Stomach (tissue), 9 donors: ENCODE results near the gene CREB1. TPM values are rescaled to one million over a fixed set of nuclear protein-coding genes. Genes with fewer than 3 reads are reported as not detected.
"Not testable (repeated sequence)": the region's sequence is repeated elsewhere in the genome, so short reads cannot be mapped to it uniquely, and the experiment has no call there.

Experiments
- DNase-seq, 2 donors: peaks; one replicate each; pipeline versions ENCODE4 v3.0.0 to v3.0.0-alpha.2; 2013 to 2019
- H3K27ac ChIP-seq, 5 donors: fragments of 200-600 bp in 4 of 5; sonication (generic) in 4 of 5; one replicate each; pipeline ENCODE4 v1.5.1; 2013 to 2019; ENCODE audit warnings: mild to moderate bottlenecking in 1 of 5, moderate library complexity in 1 of 5
- H3K27me3 ChIP-seq, 3 donors: fragments of 200-600 bp; sonication (generic); one replicate each; pipeline ENCODE4 v1.5.1; 2017 to 2019; ENCODE audit warnings: mixed run types in 1 of 3
- H3K36me3 ChIP-seq, 4 donors: fragments of 200-600 bp; sonication (generic); 1 replicate in 3 of 4; 2 replicates in 1 of 4; pipeline ENCODE4 v1.5.1; 2016 to 2019
- H3K4me1 ChIP-seq, 4 donors: fragments of 200-600 bp; sonication (generic); one replicate each; pipeline ENCODE4 v1.5.1; 2016 to 2019
- H3K4me3 ChIP-seq, 4 donors: fragments of 200-600 bp; sonication (generic) in 3 of 4; one replicate each; pipeline ENCODE4 v1.5.1; 2016 to 2019; ENCODE audit warnings: mild to moderate bottlenecking in 1 of 4
- H3K9me3 ChIP-seq, 4 donors: fragments of 200-600 bp; sonication (generic); one replicate each; pipeline ENCODE4 v1.5.1; 2016 to 2019
- EP300 ChIP-seq: sonication (generic); formaldehyde crosslinking; IDR thresholded peaks from one replicate; pipeline ENCODE4 v1.6.1; 2017; ENCODE audit warnings: antibody characterized with exemption
- POLR2A ChIP-seq, 4 donors: fragments of 450-650 bp; IDR thresholded peaks; one replicate each; pipeline ENCODE4 v1.6.1; 2016; ENCODE audit warnings: antibody characterized with exemption in 4 of 4, control low read depth in 2 of 4, mild to moderate bottlenecking in 1 of 4, moderate library complexity in 1 of 4
- POLR2AphosphoS5 ChIP-seq, 3 donors: sonication (generic); formaldehyde crosslinking; IDR thresholded peaks; one replicate each; pipeline ENCODE4 v1.6.1; 2016; ENCODE audit warnings: antibody characterized with exemption in 3 of 3
- WGBS, 5 donors: extraction: QIAGEN DNeasy Blood & Tissue Kit in 3 of 5; methylation state at CpG; one replicate each; pipeline versions ENCODE4 v1.1.5 to v1.1.7; 2013 to 2018; 5-methylcytosine and 5-hydroxymethylcytosine counted together
- intact Hi-C: fragments of 100-400 bp; cut with DNase I; formaldehyde crosslinking; loops from one replicate; pipeline ENCODE4 v1.15.1; 2023; ENCODE audit warnings: low total_unique reads
- polyA plus RNA-seq, 3 donors: library from polyadenylated mRNA; stranded (reverse); fragments of 200-250 nt; gene quantifications; one replicate each; pipeline ENCODE4 v1.2.3, GENCODE V29; 2013
- total RNA-seq, 5 donors: library from RNA; depleted of rRNA; stranded (reverse); fragments of >200 nt; gene quantifications; one replicate each; pipeline versions ENCODE4 v1.1.0 to v1.2.3, GENCODE V29; 2014 to 2016
- TF ChIP-seq, protein P1 (sequence below), 7 experiments: fragments of 450-650 bp in 4 of 7; fragments of 200-600 bp in 3 of 7; sonication (generic) in 3 of 7; IDR thresholded peaks; one replicate each; pipeline ENCODE4 v1.5.1; 2016 to 2019; ENCODE audit warnings: antibody characterized with exemption in 7 of 7, control low read depth in 2 of 7, mild to moderate bottlenecking in 1 of 7
- donor health status: healthy with polysubstance abuse.
- donor health status: Bipolar disorder and iron deficiency.
- donor health status: healthy.

The CREB1 gene
- total and polyA plus RNA-seq, 8 donors: 5.2 to 58.6 (median 16.3) TPM

DNA sequence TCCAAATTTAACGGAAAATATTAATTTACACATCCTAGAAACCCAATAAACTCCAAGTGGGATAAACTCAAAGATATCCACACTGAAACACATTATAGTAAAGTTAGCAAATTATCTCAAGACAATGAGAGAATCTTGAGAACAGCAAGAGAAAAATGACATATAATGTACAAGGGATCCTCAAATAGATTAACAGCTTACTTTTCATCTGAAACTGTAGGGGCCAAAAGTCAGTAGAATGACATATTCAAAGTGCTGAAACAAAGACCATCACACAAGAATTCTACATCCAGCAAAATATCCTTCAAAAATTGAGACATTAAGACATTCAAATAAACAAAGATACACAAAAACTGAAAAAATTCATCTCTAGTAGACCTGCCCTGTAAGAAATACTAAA is 114.1 kb downstream of the CREB1 start:
- WGBS, 5 donors: 89 to 100% (median 96%) methylated on average over 1 of the region's 1 CpG
- TF ChIP-seq EP300 (no peak), POLR2AphosphoS5 (IDR thresholded peaks at IDR 0.05) (no peak), POLR2A (IDR thresholded peaks at IDR 0.05) (no peak)
- TF ChIP-seq, protein P1, sequence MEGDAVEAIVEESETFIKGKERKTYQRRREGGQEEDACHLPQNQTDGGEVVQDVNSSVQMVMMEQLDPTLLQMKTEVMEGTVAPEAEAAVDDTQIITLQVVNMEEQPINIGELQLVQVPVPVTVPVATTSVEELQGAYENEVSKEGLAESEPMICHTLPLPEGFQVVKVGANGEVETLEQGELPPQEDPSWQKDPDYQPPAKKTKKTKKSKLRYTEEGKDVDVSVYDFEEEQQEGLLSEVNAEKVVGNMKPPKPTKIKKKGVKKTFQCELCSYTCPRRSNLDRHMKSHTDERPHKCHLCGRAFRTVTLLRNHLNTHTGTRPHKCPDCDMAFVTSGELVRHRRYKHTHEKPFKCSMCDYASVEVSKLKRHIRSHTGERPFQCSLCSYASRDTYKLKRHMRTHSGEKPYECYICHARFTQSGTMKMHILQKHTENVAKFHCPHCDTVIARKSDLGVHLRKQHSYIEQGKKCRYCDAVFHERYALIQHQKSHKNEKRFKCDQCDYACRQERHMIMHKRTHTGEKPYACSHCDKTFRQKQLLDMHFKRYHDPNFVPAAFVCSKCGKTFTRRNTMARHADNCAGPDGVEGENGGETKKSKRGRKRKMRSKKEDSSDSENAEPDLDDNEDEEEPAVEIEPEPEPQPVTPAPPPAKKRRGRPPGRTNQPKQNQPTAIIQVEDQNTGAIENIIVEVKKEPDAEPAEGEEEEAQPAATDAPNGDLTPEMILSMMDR (IDR thresholded peaks at IDR 0.05): no peak

DNA sequence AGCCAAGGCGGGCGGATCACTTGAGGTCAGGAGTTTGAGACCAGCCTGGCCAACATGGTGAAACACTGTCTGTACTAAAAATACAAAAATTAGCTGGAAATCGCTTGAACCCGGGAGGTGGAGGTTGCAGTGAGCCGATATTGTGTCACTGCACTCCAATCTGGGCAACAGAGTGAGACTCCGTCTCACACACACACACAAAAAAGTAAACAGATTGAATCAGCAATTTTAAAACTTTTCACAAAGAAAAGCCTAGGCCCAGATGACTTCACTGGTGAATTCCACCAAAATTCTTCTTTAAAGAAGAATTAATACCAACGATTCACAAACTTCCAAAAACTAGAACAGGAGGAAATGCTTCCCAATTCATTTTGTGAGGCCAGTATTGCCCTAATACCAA is 116.8 kb downstream of the CREB1 start:
- H3K36me3 ChIP-seq, H3K9me3 ChIP-seq, DNase-seq, H3K4me3 ChIP-seq, intact Hi-C loops, H3K27ac ChIP-seq, H3K4me1 ChIP-seq, H3K27me3 ChIP-seq: not testable (repeated sequence)
- WGBS, 5 donors: 85 to 95% (median 90%) methylated on average over 7 of the region's 7 CpGs

More for the DNA sequence above, 114.1 kb downstream of the CREB1 start:
- no peak for DNase-seq
- Histone ChIP-seq H3K9me3 (peaks cover 0 to 3% (median 1%) of the 10 kb centered on the region in 4 donors), H3K27ac (no peak overlapping the region), H3K4me1 (no peaks in the 10 kb centered on the region), H3K27me3 (no peaks in the 10 kb centered on the region), H3K4me3 (no peak overlapping the region), H3K36me3 (no peaks in the 10 kb centered on the region)
- intact Hi-C loops: no loop called here

Other genes starting within 250 kb of the CREB1 start
- 10 to 100 TPM; 13.0 to 42.9 (median 27.5) TPM for gene METTL21A, start 95.4 kb downstream of the CREB1 start, total RNA-seq
- 10 to 100 TPM in 2 of 3 donors, 1 to 10 TPM in 1; 7.4 to 22.9 (median 17.3) TPM for gene METTL21A, start 95.4 kb downstream of the CREB1 start, polyA plus RNA-seq
- gene CCNYL1, start 181.7 kb downstream of the CREB1 start, total RNA-seq: 10 to 100 TPM; 11.1 to 29.8 (median 16.1) TPM
- gene CCNYL1, start 181.7 kb downstream of the CREB1 start, polyA plus RNA-seq: 10 to 100 TPM in 2 of 3 donors, 1 to 10 TPM in 1; 4.2 to 11.3 (median 10.2) TPM
- 10 to 100 TPM; 13.4 to 62.0 (median 30.7) TPM for gene FZD5, start 239.9 kb downstream of the CREB1 start, total RNA-seq
- gene FZD5, start 239.9 kb downstream of the CREB1 start, polyA plus RNA-seq: 1 to 10 TPM; 2.3 to 4.8 (median 2.7) TPM